ENCODE measurements around the gene OSCAR.

OSCAR gene, protein sequence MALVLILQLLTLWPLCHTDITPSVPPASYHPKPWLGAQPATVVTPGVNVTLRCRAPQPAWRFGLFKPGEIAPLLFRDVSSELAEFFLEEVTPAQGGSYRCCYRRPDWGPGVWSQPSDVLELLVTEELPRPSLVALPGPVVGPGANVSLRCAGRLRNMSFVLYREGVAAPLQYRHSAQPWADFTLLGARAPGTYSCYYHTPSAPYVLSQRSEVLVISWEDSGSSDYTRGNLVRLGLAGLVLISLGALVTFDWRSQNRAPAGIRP

DNA sequence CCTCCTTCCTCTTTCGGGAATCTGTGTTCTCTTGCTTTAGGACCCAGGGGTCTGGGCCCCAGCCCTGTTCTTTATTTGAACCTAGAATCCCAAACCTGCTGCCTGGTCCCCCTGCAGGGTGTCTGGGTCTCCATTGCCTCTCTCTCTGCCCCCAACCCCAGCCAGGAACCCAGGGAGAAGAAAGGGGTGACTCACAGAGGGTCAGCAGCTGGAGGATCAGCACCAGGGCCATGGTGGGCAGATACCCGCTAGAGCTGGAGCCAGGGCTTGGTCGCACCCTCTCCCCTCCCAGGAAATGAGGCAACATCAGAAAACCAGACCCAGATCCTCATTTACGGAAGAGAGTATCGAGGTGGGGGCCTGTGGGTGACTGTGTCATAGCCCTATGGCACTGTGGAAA, at the start of gene OSCAR:
OSCAR (minus strand) TSS at position 243 of the 400 bp plus-strand sequence; CDS start at position 232, 11 bp downstream.
- DNase-seq, result peak; percentile 94

DNA sequence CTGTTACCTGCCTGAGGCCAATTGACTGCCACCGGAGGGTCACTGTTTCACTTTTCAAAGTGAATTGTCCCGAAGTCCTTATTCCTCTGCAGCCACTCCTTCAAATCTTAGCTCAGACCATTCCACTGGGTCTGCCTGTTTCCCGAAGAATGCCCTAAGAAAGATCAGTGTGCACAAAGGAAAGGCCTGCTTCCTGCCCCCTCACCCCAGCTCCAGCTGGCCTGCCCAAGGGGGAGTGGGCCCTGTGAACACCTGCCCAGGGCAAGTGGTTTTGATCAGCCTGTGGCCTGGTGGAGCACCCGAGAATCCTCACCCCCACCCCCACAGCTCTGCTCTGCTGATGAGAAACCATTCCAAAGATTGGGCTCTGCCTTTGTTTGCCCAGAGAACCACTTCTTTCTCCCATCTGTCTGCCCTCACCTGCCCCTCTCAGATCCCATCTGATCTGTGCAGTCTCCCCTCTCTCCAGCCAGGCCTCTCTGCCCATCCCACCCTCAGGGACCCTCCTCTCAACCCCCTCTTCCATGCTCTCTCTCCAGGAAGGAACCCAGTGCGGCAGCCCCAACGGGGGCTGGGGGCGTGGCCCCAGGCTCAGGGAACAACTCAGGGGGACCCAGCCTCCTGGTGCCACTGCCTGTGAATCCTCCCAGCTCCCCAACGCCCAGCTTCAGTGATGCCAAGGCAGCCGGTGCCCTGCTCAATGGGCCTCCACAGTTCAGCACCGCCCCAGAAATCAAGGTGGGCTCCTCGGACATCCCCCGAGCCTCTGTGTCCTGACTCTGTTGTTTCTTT, 48.6 kb upstream of the OSCAR start:
- no peak for DNase-seq

DNA sequence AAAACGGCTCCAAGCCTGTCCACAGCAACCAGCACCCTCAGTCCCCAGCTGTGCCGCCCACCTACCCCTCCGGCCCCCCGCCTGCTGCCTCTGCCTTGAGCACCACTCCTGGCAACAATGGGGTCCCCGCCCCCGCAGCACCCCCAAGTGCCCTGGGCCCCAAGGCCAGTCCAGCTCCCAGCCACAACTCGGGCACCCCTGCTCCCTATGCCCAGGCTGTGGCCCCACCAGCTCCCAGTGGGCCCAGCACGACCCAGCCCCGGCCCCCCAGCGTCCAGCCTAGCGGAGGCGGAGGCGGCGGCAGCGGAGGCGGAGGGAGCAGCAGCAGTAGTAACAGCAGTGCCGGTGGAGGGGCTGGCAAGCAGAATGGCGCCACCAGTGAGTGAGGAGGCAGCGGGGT, 47.6 kb upstream of the OSCAR start:
- DNase-seq, result no peak

DNA sequence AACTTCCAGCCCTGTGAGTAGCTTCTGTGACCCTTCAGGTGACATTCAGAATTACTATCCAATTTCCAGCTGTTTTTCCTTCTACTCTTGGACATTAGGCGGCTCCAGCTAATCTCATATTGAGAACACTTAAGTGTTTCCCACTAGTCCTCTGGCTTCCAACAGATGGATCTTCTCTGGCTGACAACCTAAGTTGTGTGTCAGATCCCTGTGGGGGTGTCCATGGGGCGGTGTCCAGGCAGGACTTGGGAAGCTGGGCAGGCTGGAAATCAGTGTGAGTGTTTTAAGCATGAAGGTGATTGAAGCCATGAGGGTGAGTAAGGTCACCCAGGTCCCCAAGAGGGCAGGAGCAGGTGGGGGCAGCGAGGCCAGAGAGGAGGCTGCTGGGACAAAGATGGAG, 47.1 kb upstream of the OSCAR start:
- DNase-seq, result no peak

DNA sequence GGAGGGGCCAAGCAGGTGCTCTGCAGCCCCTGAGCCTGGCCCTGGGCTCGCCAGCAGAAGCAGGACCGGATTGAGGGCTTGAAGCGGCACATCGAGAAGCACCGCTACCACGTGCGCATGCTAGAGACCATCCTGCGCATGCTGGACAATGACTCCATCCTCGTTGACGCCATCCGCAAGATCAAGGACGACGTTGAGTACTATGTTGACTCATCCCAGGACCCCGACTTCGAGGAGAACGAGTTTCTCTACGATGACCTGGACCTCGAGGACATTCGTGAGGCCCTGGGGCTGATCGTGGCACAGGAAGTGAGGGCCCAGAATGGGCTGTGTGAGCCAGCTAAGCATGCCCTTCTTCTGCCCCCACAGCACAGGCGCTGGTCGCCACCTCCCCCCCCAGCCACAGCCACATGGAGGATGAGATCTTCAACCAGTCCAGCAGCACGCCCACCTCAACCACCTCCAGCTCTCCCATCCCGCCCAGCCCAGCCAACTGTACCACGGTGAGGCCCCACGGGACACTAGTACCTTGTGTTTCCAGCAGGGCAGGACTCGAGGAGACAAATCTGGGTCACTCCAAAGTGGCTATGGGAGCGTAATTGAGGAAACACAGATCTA, 45.0 kb upstream of the OSCAR start:
- no peak for DNase-seq

DNA sequence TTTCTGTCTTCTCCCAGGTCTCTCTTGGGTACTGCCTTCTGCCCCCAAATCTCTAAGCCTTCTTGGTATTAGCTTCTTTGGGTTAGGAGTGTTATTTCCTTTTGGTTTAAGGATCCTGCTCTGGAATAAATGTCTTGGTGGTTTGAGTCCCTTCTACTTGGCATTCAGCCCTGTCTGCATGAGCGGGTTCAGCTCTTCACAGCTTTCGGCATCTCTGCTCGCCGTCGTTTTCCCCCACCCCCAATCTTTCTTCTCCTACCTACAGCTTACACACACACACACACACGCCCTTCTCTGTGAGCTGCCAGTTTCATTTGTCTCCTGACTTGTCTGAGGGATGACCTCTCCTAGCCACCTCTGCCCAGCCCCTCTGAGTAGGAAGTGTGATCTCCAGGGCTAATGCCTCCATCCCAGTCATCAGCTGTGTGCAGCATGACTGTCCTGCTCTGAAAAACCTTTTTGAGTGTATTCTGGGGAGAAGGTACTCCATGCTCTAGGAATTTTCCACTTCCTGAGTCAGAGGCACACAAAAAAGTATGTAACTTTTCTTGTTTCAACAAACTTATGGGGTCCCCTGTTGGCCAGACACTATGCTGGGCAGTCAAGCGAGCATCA, 41.7 kb upstream of the OSCAR start:
- no peak for DNase-seq

DNA sequence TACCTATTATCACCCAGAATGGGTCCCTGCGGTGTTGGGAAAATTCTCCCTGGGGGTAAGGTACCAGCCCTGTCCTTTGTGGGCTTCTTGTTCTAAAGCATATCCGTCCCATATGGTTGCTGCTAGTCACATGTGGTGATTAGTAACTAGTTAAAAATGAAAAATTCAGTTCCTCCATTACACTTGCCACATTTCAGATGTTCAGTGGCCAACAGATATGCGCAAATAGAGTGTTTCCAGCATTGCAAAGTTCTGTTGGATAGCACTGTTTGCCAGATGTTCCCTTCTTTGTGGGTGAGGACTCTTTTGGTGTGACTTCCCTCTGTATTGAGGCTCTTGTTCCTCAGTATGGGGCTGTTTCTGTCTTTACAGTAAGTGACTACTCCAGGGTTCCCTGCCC, 40.8 kb upstream of the OSCAR start:
- DNase-seq, result no peak

DNA sequence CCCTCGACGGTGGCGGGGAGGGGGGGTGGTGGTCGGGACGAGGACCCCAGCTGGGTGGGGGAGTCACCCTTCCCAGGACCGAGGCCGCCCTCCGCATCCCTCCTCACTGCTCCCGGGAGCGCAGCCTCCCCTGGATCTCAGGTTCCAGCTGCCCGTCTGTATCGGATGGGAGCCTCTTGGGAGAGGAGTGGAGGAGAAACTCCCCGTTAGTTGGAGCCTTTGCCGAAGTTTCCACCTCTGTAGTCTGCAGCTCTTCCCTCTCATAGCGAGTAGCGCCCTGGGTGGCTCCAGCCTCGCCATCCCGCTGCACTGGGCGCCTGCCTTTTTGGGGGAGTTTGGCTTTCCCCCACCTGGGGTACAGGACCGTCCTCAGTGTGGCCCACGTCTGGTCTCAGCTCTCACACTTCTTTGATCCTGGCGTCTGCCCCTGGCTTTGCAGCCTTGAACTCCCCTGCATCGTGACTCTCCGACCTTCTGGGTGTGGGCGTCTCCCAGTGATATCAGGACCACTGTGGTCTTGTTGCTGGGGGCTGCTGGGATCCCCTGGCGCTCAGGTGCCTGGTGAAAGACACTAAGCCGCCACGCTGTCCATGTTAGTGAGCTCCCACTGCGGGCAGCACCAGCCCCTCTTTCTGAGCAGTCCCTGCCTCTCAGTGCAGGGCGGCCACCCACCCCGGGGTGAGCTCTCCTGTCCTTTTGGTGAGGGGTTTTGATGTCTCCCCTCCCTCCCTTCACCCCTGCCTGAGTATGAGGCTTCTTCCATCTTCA, 38.1 kb upstream of the OSCAR start:
- no peak for DNase-seq

DNA sequence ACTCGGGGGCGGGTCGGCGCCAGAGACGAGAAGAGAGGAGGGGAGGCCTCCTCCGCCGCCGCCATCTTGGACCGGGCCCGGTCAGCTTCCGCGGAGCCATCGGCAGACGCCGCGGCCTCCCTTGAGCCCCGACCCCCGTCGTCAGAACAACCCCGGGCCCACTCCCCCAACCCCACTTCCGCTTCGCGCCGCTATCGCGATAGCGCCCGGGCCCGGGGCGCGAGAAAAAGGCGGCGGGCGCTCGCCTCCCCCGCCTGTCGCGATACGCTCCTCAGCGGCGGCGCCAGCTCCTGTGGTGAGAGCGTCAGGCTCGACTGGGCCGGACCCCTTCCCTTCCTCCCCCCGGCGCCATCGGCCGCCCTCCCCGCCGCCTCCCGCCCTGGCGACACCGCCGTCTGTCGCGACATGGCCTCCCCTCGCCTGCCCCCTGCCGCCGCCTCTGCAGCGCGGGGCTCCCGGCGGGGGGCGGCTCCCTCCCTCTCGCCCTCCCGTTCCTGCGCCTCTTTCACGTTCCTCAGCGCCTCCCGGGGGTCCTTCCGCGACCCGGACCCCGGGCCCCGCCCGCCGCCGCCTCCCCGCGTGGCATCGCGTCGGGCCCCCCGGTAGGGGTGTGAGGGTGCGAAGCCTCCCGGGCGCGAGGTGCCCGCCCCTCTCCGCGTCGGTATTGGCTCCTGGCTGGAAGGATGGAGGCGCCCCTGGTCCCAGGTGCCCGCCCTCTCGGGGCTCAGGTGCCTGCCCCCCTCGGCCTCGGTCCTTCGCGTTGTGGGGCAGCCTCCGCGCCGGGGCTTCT, 37.3 kb upstream of the OSCAR start, which contains the start of gene CNOT3:
CNOT3 (plus strand) TSS at position 64 of the 790 bp plus-strand sequence. CDS start 5,217 bp downstream, outside the sequence.
- DNase-seq, result no peak

DNA sequence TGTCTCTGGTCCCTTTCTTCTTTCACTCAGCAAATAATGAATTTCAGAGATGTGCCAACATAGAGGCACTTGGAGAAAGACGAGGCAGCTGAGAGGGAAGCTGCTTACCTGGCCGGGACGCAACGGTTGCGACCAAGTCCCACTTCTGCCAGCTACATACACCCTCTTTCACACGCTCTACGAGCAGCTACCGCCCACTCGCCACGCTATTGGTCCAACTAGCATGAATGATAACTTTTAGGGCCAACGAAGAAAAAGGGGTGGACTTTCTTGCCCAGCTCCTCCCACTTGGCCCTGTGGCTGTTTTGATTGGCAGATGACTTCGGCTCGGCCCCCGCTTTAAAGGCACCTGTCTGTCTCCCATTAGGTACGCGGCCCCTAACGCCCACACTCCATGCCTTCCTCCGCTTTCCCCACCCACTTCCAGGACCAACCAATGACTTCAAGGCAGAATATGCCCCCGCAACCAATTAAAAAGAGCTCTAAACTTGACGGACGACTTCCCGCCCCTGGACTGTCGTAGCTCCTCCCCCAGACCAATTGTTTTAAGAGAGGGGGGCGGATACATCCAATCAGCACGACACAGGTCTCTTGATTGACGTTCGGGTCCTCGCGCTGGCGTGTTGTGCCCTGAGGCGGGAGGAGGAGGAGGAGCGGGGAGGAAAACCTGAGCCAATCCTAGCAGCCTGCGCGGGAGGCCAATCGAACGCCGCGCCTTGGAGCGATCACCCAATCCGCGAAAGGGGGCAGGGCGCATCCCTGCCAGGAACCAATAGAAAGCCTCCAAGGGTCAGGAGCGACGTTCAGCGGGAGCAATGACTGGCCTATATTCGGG, 36.5 kb upstream of the OSCAR start:
- DNase-seq, result peak; percentile 100

DNA sequence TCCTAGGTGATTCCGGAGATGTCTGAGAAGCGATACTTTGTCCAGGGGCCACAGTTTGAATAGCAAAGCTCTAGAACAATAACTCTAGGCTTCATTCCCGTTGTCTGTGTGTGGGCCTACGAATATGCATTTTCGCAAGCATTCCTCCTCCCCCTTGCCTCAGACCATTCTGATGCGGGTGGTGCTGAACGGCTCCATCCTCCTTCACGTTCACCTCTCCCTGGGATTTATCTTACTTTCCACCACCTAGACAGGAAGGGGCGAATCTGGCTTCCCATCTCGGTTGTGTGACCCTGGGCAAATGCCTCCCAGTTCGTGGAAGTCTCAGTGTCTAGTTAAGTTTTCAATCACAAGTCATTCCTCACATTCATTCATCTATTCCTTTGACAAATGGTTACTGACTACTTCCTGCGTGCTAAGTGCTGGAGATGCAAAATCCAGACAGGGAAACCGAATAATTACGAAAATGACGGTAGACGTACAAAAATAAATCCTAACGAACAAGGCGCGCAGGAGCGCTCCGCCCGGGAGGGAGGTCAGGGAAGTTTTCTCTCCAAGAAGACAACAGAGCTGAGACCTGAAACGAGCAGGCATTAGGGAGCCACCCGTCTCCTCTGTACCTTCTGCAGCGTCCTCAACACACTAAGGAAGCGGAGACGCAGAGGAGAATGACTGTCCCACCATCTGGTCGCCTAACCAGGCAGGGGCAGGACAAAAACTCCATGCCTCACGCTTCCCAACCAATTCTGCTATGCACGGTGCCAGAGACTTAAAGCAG, 35.7 kb upstream of the OSCAR start:
- no peak for DNase-seq

DNA sequence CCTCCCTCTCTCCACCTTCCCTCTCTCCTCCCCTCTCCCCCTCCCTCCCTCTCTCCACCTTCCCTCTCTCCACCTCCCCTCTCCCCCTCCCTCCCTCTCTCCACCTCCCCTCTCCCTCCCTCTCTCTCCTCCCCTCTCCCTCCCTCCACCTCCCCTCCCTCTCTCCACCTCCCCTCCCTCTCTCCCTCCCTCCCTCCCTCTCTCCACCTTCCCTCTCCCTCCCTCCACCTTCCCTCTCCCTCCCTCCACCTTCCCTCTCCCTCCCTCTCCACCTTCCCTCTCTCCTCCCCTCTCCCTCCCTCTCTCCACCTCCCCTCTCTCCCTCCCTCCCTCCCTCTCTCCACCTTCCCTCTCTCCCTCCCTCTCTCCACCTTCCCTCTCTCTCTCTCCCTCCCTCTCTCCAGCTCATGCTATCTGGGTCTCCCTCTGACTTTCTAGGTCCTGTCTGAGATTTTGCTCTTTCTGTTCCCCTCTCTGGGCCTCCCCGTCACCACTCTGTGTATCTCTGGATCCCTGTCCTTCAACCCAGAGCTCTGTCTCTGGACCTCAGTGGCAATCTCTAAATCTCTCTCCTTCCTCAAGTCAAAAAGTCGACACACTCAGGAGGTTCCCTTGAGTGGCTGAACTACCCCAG, 33.5 kb upstream of the OSCAR start:
- no peak for DNase-seq

DNA sequence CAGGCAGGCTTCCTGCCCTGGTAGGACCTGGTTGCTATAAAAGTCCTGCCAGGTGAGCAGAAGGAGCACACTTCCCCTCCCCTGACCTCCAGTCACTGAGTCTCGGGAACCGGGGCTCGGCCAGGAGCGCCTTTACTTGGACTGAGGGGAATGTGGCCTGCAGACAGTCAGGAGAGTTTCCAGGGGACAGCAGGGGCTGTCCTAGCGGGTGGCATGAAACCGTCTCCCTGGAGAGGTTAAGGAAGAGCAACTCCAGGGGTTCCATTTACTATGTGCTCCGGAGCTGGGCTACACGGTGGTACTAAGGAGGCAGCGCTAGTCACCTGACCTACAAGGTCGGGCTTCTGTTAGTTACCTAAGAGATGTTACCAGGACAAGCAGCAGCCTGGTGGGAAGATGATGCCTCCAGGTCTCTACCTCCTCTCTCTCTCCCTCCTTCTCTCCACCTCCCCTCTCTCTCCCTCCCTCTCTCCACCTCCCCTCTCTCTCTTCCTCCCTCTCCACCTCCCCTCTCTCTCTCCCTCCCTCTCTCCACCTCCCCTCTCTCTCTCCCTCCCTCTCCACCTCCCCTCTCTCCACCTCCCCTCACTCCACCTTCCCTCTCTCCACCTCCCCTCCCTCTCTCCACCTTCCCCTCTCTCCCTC, 32.8 kb upstream of the OSCAR start:
- no peak for DNase-seq

DNA sequence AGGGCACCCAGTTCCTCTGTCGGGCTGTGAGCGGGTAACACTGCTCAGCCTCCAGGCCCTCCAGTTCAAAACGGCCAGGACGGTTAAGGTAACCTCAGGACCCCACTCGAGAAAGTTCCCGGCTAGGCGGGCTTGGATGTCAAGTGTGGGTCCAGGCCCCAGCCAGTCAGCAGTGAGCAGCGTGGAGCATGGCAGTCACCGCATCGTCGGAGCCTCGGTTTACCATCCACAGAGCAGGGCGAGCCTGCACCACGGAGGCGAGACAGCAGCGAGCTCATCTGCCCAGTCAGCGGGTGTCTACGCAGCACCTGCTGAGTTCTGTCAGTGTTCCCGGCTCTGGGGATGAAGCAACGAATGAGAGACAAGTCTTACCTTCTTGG, 29.0 kb upstream of the OSCAR start:
- DNase-seq, result no peak

DNA sequence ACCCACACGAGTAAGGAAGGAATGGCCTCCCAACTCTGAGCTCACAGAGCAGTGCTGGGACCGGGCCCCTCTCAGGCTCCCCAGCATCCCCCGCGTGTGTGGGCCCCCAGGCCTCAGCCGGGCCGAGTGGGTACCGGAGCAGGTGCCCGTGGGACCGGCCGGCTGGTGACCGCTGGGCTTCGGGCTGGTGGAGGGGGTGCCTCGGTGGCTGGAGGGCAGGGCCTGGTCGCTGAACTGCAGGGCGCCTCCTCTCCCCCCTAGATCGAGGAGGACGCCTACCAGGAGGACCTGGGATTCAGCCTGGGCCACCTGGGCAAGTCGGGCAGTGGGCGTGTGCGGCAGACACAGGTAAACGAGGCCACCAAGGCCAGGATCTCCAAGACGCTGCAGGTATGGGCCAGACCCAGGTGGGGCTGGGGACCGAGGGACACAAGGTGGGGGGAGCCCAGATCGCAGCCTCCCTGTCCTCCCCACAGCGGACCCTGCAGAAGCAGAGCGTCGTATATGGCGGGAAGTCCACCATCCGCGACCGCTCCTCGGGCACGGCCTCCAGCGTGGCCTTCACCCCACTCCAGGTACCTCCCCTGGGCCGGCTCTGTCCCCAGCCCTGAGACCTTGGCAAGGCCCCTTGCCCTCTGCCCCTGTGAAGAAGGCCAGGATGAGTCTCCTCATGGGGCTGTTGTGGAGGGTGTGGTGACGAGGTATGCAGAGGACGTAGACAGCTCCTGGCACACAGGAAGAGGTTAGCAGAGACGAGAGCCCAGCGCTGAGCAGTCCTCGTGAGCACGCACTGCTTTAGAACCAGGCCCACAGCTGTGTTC, 28.4 kb upstream of the OSCAR start:
- DNase-seq, result no peak

DNA sequence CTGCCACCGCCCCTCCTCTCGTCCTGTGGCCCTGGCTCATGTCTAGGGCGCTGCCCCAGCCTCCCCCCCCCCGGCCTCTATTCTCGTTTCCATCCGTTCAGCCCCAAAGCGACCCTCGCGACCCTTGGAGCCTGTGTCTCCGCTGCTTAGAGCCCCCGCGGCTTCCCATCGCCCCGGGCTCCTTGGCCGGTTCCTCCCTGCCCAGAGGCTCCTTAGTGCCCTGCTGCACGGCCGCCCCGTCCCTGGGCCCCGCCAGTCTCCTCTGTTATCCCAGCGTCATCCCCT, 27.8 kb upstream of the OSCAR start:
- no peak for DNase-seq

DNA sequence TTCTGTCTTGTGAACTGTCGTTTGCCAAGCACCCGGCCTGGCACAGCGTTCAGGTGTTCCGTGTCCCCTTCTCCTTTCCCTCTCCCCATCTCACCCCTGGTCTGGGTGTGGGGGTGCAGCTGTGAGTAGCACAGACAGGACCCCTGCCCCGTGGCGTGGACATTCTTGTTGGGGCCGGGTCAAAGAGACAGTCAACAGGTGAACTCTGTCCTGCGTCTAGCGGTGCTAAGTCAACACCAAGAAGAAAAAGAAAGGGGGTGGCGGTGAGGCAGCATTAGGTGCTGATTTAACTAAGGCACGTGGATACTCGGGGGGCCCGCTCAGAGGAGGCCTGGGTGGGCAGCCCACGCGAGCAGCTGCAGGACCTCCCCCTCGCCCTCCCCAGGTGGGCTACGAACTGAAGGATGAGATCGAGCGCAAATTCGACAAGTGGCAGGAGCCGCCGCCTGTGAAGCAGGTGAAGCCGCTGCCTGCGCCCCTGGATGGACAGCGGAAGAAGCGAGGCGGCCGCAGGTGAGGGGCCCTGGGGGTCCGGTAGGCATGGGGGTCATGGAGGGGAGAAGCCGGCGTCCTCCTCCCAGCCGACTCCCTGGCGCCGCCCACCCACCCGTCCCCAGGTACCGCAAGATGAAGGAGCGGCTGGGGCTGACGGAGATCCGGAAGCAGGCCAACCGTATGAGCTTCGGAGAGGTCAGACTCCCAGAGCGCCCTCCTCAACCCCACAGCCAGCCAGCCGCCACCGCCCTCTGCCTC, 27.3 kb upstream of the OSCAR start:
- DNase-seq, result no peak

DNA sequence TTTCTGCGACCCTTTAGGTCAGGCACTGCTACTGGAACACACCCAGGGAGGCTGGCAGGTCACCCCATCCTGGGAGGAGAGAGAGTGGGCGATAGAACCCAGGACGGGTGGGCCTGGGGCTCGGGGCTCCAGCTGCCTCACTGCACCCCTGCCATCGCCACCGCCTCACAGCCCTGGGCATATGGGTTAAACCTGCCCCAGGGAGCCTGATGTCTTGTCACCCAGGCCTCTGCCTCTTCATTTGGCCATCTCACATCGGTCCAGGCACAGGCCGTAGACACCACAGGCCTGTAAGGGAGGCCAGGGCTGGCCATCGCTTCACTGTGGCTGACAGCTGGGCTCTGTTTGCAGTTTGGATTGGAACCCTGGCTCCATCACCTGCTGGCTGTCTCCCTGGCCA, 25.1 kb upstream of the OSCAR start:
- no peak for DNase-seq

All from suppressor macrophage treated with lipopolysaccharide for 4 hours (primary cell).